Measurements from ENCODE around the gene ARGLU1. TPM values are rescaled to one million over a fixed set of nuclear protein-coding genes. Genes with fewer than 3 reads are reported as not detected.

Gene ARGLU1
- total RNA-seq, 1 experiment from 2014 or later: 31.8 TPM

DNA sequence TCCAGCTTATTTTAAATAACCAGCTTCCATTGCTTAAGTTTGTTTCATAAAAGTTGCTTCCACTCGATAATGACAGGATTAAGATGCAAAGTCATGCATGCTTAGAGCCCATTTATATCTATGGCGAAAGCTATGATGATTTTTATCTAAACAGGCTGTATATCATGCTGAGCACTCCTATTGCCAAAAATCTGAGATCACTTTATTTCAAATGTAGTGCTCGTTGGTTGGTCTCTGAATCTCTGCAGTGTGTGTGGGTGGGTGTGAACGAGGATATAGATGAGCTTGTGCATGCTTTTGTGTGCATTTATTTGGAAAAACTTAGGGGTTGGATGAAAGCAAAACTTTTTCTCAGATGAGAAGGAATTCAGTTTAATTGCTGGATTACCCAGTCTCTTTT, 27.0 kb upstream of the ARGLU1 start:
- Histone ChIP-seq H3K9me3 (ENCODE audit: low read length) (no peaks in the 10 kb centered on the region), H2AFZ (ENCODE audit: low read length) (no peak overlapping the region), H3K9ac (ENCODE audit: low read length) (no peak overlapping the region), H3K4me3 (ENCODE audit: low read length) (no peak overlapping the region), H3K27ac (ENCODE audit: low read length) (no peak overlapping the region), H3K36me3 (ENCODE audit: low read depth, low read length) (no peaks in the 10 kb centered on the region), H4K20me1 (ENCODE audit: low read length) (no peaks in the 10 kb centered on the region), H3K79me2 (ENCODE audit: low read length) (no peaks in the 10 kb centered on the region), H3F3A (ENCODE audit: low read length, unreplicated experiment) (no peaks in the 10 kb centered on the region), H3K27me3 (ENCODE audit: low read length) (no peaks in the 10 kb centered on the region), H3K9me2 (replicated peaks; ENCODE audit: low read length) (no peaks in the 10 kb centered on the region), H3K4me1 (ENCODE audit: insufficient read depth, low read length) (no peaks in the 10 kb centered on the region), H3K4me2 (ENCODE audit: low read length) (no peak overlapping the region)
- no peak for TF ChIP-seq EZH2 (IDR thresholded peaks at IDR 0.05; ENCODE audit: low read length, unreplicated experiment)
- TF ChIP-seq, protein P1, sequence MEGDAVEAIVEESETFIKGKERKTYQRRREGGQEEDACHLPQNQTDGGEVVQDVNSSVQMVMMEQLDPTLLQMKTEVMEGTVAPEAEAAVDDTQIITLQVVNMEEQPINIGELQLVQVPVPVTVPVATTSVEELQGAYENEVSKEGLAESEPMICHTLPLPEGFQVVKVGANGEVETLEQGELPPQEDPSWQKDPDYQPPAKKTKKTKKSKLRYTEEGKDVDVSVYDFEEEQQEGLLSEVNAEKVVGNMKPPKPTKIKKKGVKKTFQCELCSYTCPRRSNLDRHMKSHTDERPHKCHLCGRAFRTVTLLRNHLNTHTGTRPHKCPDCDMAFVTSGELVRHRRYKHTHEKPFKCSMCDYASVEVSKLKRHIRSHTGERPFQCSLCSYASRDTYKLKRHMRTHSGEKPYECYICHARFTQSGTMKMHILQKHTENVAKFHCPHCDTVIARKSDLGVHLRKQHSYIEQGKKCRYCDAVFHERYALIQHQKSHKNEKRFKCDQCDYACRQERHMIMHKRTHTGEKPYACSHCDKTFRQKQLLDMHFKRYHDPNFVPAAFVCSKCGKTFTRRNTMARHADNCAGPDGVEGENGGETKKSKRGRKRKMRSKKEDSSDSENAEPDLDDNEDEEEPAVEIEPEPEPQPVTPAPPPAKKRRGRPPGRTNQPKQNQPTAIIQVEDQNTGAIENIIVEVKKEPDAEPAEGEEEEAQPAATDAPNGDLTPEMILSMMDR (conservative IDR thresholded peaks at IDR 0.05; ENCODE audit: low read depth, low read length): no peak
- TF ChIP-seq EZH2phosphoT487 (IDR thresholded peaks at IDR 0.05; ENCODE audit: borderline replicate concordance, low read length): no peak
- no peak for DNase-seq
- ChIA-PET CTCF (no interaction called here), POLR2A (ENCODE audit: unreplicated experiment) (no interaction called here)
- no peak for ATAC-seq
- BruUV-seq (replicated peaks): no TSS peak
- intact Hi-C loops (cut with micrococcal nuclease): no loop called here

DNA sequence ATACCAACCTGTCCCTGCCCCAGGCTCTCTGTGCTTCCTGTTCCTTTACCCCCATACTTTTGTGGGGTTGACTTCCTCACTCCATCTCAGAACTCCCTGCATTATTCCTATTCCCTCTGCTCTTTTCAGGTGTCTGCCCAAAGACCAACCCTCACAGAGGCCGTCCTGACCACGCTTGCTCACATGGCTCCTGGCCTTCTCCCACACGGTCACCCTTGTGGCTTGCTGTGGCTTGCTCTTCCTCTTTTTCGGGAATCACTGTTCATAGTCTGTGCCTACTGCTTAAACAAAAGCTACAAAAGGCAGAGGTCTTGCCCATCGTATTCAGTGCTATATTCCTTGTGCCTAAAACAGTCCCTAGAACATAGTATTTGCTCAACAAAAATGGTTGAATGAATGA, 25.2 kb upstream of the ARGLU1 start:
- intact Hi-C loops (cut with micrococcal nuclease): no loop called here
- Histone ChIP-seq H3K9me3 (ENCODE audit: low read length) (no peaks in the 10 kb centered on the region), H3K4me2 (ENCODE audit: low read length) (no peak overlapping the region), H3K27me3 (ENCODE audit: low read length) (no peaks in the 10 kb centered on the region), H3K4me1 (ENCODE audit: insufficient read depth, low read length) (peaks cover 1% of the 10 kb centered on the region; the same call in 1 of the 2 replicates), H3K27ac (ENCODE audit: low read length) (no peak overlapping the region), H2AFZ (ENCODE audit: low read length) (no peak overlapping the region), H3K4me3 (ENCODE audit: low read length) (no peak overlapping the region), H3K9me2 (replicated peaks; ENCODE audit: low read length) (no peaks in the 10 kb centered on the region), H3K9ac (ENCODE audit: low read length) (no peak overlapping the region), H3K79me2 (ENCODE audit: low read length) (no peaks in the 10 kb centered on the region), H3K36me3 (ENCODE audit: low read depth, low read length) (no peaks in the 10 kb centered on the region), H3F3A (ENCODE audit: low read length, unreplicated experiment) (no peaks in the 10 kb centered on the region), H4K20me1 (ENCODE audit: low read length) (no peaks in the 10 kb centered on the region)
- BruUV-seq (replicated peaks): no TSS peak
- DNase-seq: no peak
- ATAC-seq: no peak
- CTCF ChIA-PET: no interaction called here
- POLR2A ChIA-PET (ENCODE audit: unreplicated experiment): no interaction called here
- TF ChIP-seq, protein P1 (conservative IDR thresholded peaks at IDR 0.05; ENCODE audit: low read depth, low read length): no peak
- TF ChIP-seq EZH2 (IDR thresholded peaks at IDR 0.05; ENCODE audit: low read length, unreplicated experiment) (no peak), EZH2phosphoT487 (IDR thresholded peaks at IDR 0.05; ENCODE audit: borderline replicate concordance, low read length) (no peak)

DNA sequence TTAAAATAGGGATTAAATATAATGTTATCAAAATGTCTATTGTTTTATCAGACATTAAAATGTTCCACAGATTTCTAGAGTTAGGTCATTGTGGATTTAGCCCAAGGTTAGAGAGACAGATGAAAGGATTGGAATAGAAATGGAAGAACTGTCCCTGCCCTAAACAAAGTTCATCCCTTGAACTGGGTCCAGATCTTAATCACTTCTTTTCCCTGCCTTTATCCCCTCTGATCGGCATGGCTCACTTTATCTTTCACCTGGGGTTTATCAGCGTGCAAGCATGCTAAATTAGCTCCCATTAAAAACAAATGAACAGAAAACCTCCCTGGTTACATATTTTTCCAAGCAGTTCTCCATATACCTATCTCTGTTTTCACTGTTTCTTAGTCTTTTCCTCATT, 23.4 kb upstream of the ARGLU1 start:
- no peak overlapping the region for H3K4me3 ChIP-seq (ENCODE audit: low read length)
- DNase-seq (no peak), ATAC-seq (no peak)
- H3K4me2 ChIP-seq (ENCODE audit: low read length): no peak overlapping the region
- ChIA-PET CTCF (no interaction called here), POLR2A (ENCODE audit: unreplicated experiment) (no interaction called here)
- H3K9ac ChIP-seq (ENCODE audit: low read length): no peak overlapping the region
- intact Hi-C loops (cut with micrococcal nuclease): no loop called here
- H4K20me1 ChIP-seq (ENCODE audit: low read length): no peaks in the 10 kb centered on the region
- peaks cover 6% of the 10 kb centered on the region; the same call in 1 of the 2 replicates for H3K4me1 ChIP-seq (ENCODE audit: insufficient read depth, low read length)
- H3K36me3 ChIP-seq (ENCODE audit: low read depth, low read length): no peaks in the 10 kb centered on the region
- TF ChIP-seq, protein P1 (conservative IDR thresholded peaks at IDR 0.05; ENCODE audit: low read depth, low read length): no peak
- TF ChIP-seq EZH2phosphoT487 (IDR thresholded peaks at IDR 0.05; ENCODE audit: borderline replicate concordance, low read length): no peak
- no peak for TF ChIP-seq EZH2 (IDR thresholded peaks at IDR 0.05; ENCODE audit: low read length, unreplicated experiment)
- no peaks in the 10 kb centered on the region for H3K9me3 ChIP-seq (ENCODE audit: low read length)
- no peak overlapping the region for H3K27ac ChIP-seq (ENCODE audit: low read length)
- no TSS peak for BruUV-seq (replicated peaks)
- no peaks in the 10 kb centered on the region for H3F3A ChIP-seq (ENCODE audit: low read length, unreplicated experiment)
- no peaks in the 10 kb centered on the region for H3K27me3 ChIP-seq (ENCODE audit: low read length)
- no peaks in the 10 kb centered on the region for H3K79me2 ChIP-seq (ENCODE audit: low read length)
- no peaks in the 10 kb centered on the region for H3K9me2 ChIP-seq (replicated peaks; ENCODE audit: low read length)
- no peak overlapping the region for H2AFZ ChIP-seq (ENCODE audit: low read length)

Measured in PC-3 (cell line).